ENCODE results near the gene CHML. TPM values are rescaled to one million over a fixed set of nuclear protein-coding genes. Genes with fewer than 3 reads are reported as not detected.

The CHML gene
- total RNA-seq, 1 donor, result 16.4 TPM

- DNase-seq (ENCODE audit: low read depth), result no peak
- TF ChIP-seq CTCF (IDR thresholded peaks at IDR 0.05; ENCODE audit: insufficient read depth, low read depth, low read length), result no peak
Observed at GRCh38 chr1:241679404-241679803, 39.2 kb upstream of the CHML start.

GRCh38 chr1:241678536-241678935 is 38.4 kb upstream of the CHML start:
- H3K4me3 ChIP-seq (ENCODE audit: low read depth, low read length), result no peak overlapping the region
- no peak for DNase-seq (ENCODE audit: low read depth)
- TF ChIP-seq CTCF (IDR thresholded peaks at IDR 0.05; ENCODE audit: insufficient read depth, low read depth, low read length), result no peak

More at GRCh38 chr1:241679404-241679803, 39.2 kb upstream of the CHML start:
- no peak overlapping the region for H3K4me3 ChIP-seq (ENCODE audit: low read depth, low read length)

- no peak overlapping the region for H3K4me3 ChIP-seq (ENCODE audit: low read depth, low read length)
- no peak for TF ChIP-seq CTCF (IDR thresholded peaks at IDR 0.05; ENCODE audit: insufficient read depth, low read depth, low read length)
- no peak for DNase-seq (ENCODE audit: low read depth)
Observed at GRCh38 chr1:241677201-241677600, 37.0 kb upstream of the CHML start.

- H3K4me3 ChIP-seq (ENCODE audit: low read depth, low read length), result no peak overlapping the region
- DNase-seq (ENCODE audit: low read depth), result no peak
- no peak for TF ChIP-seq CTCF (IDR thresholded peaks at IDR 0.05; ENCODE audit: insufficient read depth, low read depth, low read length)
Observed at GRCh38 chr1:241675983-241676382, 35.8 kb upstream of the CHML start.

- DNase-seq (ENCODE audit: low read depth), result no peak
- no peak overlapping the region for H3K4me3 ChIP-seq (ENCODE audit: low read depth, low read length)
- TF ChIP-seq CTCF (IDR thresholded peaks at IDR 0.05; ENCODE audit: insufficient read depth, low read depth, low read length), result no peak
Observed at GRCh38 chr1:241674805-241675384, 34.7 kb upstream of the CHML start.

- DNase-seq (ENCODE audit: low read depth), result no peak
- TF ChIP-seq CTCF (IDR thresholded peaks at IDR 0.05; ENCODE audit: insufficient read depth, low read depth, low read length), result no peak
- H3K4me3 ChIP-seq (ENCODE audit: low read depth, low read length), result no peak overlapping the region
Observed at GRCh38 chr1:241672301-241672700, 32.1 kb upstream of the CHML start.

- no peak for TF ChIP-seq CTCF (IDR thresholded peaks at IDR 0.05; ENCODE audit: insufficient read depth, low read depth, low read length)
- H3K4me3 ChIP-seq (ENCODE audit: low read depth, low read length), result no peak overlapping the region
- no peak for DNase-seq (ENCODE audit: low read depth)
Observed at GRCh38 chr1:241666419-241666818, 26.2 kb upstream of the CHML start.
